Stimulated activated CD8-positive, alpha-beta memory T cell treated with anti-CD3 and anti-CD28 coated beads, Interleukin-12 subunit alpha, Interleukin-12 subunit beta, amount 100 ng/mL, for 24 hours (primary cell): Measurements from ENCODE around the gene PPARGC1A.

Experiments
- DNase-seq: peaks from one replicate; pipeline ENCODE4 v3.0.0-alpha.2; 2020; ENCODE audit errors: extremely low read depth

The PPARGC1A gene

GRCh38 chr4:23889814-23890341 lies at the start of gene PPARGC1A:
TSS of gene PPARGC1A (minus strand) at chr4:23890047. CDS start at chr4:23889957, 90 bp downstream.
- DNase-seq = no peak

GRCh38 chr4:23938796-23939195 lies 48.9 kb upstream of the PPARGC1A start:
- no peak for DNase-seq

GRCh38 chr4:23937173-23937572 lies 47.3 kb upstream of the PPARGC1A start:
- no peak for DNase-seq

GRCh38 chr4:23934915-23935314 lies 45.1 kb upstream of the PPARGC1A start:
- no peak for DNase-seq

- no peak for DNase-seq
Observed at GRCh38 chr4:23934223-23934622, 44.4 kb upstream of the PPARGC1A start.

- no peak for DNase-seq
Observed at GRCh38 chr4:23932901-23933308, 43.1 kb upstream of the PPARGC1A start.

- no peak for DNase-seq
Observed at GRCh38 chr4:23932186-23932585, 42.3 kb upstream of the PPARGC1A start.

- no peak for DNase-seq
Observed at GRCh38 chr4:23931489-23931830, 41.6 kb upstream of the PPARGC1A start.

GRCh38 chr4:23930750-23931488 lies 41.1 kb upstream of the PPARGC1A start:
- no peak for DNase-seq

- DNase-seq = no peak
Observed at GRCh38 chr4:23929248-23929647, 39.4 kb upstream of the PPARGC1A start.

- DNase-seq = no peak
Observed at GRCh38 chr4:23924556-23924955, 34.7 kb upstream of the PPARGC1A start.

GRCh38 chr4:23923840-23924239 lies 34.0 kb upstream of the PPARGC1A start:
- DNase-seq = no peak

- no peak for DNase-seq
Observed at GRCh38 chr4:23923141-23923540, 33.3 kb upstream of the PPARGC1A start.

GRCh38 chr4:23922541-23923111 lies 32.8 kb upstream of the PPARGC1A start:
- DNase-seq = no peak

GRCh38 chr4:23922013-23922412 lies 32.2 kb upstream of the PPARGC1A start:
- DNase-seq = no peak

GRCh38 chr4:23921447-23921845 lies 31.6 kb upstream of the PPARGC1A start:
- no peak for DNase-seq

GRCh38 chr4:23920716-23921446 lies 31.0 kb upstream of the PPARGC1A start:
- no peak for DNase-seq

- DNase-seq = no peak
Observed at GRCh38 chr4:23920296-23920695, 30.4 kb upstream of the PPARGC1A start.

- DNase-seq = no peak
Observed at GRCh38 chr4:23916282-23916681, 26.4 kb upstream of the PPARGC1A start.

- no peak for DNase-seq
Observed at GRCh38 chr4:23915459-23916132, 25.7 kb upstream of the PPARGC1A start.

- DNase-seq = no peak
Observed at GRCh38 chr4:23911675-23912455, 22.0 kb upstream of the PPARGC1A start.
